ENCODE measurements around the gene COA5. TPM values are rescaled to one million over a fixed set of nuclear protein-coding genes. Genes with fewer than 3 reads are reported as not detected.

The COA5 gene
- total RNA-seq, 2 experiments from 2014 or later = 17.7 to 33.2 TPM

DNA sequence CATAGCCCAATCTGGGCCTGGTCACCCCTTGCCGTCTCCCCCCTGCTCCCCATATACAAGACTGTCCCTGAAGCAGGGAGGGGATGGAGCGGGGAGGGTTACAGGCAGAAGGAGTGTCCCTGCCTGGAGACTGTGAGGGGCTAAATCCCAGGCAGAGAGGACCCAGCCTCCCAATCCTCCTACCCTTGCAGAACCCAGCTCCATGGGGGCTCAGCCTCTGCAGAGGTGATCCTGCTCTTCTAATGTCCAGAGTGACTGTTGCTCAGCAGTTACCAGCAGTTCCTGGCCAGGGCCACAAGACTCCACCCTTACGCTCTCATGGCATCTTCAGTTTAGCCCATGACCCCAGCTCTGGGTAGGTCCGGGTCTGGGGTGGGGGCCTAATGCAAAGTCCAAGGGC is 58.1 kb downstream of the COA5 start:
- Mint-ChIP-seq H3K9me3 (ENCODE audit: low read depth) (no peaks in the 10 kb centered on the region), H3K27me3 (no peaks in the 10 kb centered on the region), H3K4me1 (peaks cover 45% of the 10 kb centered on the region), H3K27ac (peak overlapping the region; percentile 72), H3K4me3 (no peak overlapping the region), H3K36me3 (ENCODE audit: low read depth) (peaks cover 45% of the 10 kb centered on the region)
- CTCF ChIA-PET = no interaction called here
- DNase-seq (no peak), ATAC-seq (no peak)
- intact Hi-C loops (cut with DNase I, micrococcal nuclease) = no loop called here
- POLR2A ChIA-PET = no interaction called here

Other genes starting within 250 kb of the COA5 start
- 10 to 100 TPM; 29.1 to 33.0 TPM for gene INPP4A, start 163.7 kb downstream of the COA5 start, total RNA-seq
- gene UNC50, start 77 bp upstream of the COA5 start, total RNA-seq = 10 to 100 TPM; 21.1 to 31.4 TPM
- gene MGAT4A, start 122.6 kb upstream of the COA5 start, total RNA-seq = 10 to 100 TPM; 49.4 to 67.5 TPM

Data from activated CD4-positive, alpha-beta T cell treated with anti-CD3 and anti-CD28 coated beads for 36 hours (primary cell).